GM21723 (cell line): ENCODE measurements around the gene NOVA2.

Experiments used
- ATAC-seq: cut with Tn5 transposase; IDR thresholded peaks from one replicate; pipeline ENCODE4 v1.9.1; 2021; ENCODE audit warnings: mild to moderate bottlenecking, moderate library complexity; ENCODE audit not compliant: unreplicated experiment

NOVA2 gene

GRCh38 chr19:46000491-46001246 is 27.0 kb upstream of the NOVA2 start:
- no peak for ATAC-seq

DNA sequence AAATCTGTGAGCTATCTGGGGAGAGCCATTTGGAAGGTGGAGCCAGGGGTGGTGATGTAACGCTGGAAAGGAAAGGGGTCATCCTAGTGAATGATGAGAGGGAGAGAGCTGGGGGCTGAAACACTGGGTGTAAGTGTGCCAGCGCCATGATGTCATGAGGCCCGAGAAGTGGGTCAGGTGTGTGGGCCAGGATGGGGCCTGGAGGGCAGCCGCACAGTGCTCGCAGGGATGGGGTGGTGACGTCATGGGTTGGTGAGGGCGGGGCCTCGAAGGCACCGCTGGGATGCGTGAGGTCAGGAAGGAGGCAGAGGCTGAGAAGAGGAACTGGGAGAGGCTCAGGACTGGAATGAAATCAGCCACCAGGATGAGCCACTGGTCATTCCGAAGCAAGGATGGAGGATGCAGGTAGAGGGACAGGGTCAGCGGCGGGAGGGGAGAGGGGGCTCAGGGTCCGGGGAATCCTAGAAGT is 26.0 kb upstream of the NOVA2 start:
- no peak for ATAC-seq

DNA sequence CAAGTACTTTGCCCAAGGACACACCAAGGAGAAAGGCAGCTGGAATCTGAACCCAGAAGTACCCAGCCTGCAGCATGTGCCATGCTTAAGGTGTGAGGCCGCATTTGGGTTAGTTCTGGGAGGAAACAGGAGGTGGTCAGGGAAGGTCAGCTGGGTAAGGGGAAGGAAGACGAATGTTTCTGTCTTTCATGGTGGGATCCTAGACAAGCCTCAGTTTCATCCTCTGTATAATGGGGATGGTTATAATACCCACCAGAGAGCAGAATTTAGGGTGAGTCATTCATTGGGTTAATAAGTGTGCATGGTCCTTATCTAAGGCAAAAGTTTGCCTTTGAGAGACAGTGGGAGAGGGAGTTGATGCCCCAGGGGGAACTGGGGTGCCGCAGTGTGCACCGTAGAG is 25.2 kb upstream of the NOVA2 start:
- no peak for ATAC-seq

DNA sequence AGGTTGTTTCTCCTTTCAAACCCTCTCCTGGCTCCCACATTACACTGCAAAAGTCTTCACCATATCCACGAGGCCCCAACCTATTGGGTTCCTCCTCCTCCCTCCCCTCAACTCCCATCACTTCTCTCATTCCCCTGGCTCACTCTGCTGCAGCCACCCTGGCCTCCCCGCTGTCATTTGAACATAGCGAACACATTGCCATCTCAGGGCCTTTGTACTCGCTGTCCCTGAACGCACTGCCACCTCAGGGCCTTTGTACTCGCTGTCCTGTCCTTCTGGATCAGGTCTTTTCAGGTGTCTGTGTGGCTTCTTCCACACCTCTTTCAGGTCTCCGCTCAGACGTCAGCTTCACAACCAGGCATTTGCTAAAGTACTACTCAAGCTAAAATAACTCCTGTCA is 23.3 kb upstream of the NOVA2 start:
- ATAC-seq = no peak

GRCh38 chr19:45995715-45996385 is 22.2 kb upstream of the NOVA2 start:
- no peak for ATAC-seq

- ATAC-seq = peak; percentile 96
Measured at GRCh38 chr19:45994998-45995714, 21.5 kb upstream of the NOVA2 start, which contains the start of gene CCDC61. Gene CCDC61 (plus strand): TSS chr19:45995467. CDS start chr19:46003019, 7,552 bp downstream.

GRCh38 chr19:45994456-45994997 is 20.9 kb upstream of the NOVA2 start:
- peak; percentile 12 for ATAC-seq

- no peak for ATAC-seq
Measured at GRCh38 chr19:45990113-45990728, 16.6 kb upstream of the NOVA2 start.

DNA sequence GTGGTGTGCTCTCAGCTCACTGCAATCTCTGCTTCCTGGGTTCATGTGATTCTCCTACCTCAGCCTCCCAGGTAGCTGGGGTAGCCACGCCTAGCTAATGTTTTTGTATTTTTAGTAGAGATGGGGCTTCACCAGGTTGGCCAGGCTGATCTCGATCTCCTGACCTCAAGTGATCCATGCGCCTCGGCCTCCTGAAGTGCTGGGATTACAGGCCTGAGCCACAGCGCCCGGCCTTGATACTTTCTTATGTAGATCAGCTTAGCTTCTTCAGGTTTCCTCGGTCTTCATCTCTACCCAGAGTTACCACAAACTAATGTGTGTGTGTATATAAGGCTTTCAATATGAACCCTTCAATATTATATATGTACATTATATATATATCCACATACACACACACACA is 11.7 kb upstream of the NOVA2 start:
- ATAC-seq = no peak

DNA sequence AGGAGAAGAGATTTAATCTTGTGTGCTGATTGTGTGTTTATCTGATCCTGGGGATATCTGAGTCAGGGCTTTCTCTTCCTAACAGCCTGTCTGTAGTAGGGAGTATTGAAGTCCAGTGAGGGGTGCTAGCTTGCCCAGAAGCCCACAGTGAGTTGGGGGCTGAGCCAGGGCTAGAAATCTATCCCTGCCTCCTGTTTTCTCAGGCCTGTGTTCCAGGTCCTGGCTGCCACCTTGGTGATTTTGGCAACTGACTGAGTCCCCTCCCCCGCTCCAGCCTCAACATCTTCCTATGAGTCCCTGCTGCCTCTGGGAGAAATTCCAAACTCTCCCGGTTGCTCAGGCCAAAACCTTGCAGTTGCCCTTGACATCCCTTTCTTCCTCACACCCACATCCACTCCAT is 7.7 kb upstream of the NOVA2 start:
- no peak for ATAC-seq

GRCh38 chr19:45978156-45978555 is 4.5 kb upstream of the NOVA2 start:
- ATAC-seq = no peak

DNA sequence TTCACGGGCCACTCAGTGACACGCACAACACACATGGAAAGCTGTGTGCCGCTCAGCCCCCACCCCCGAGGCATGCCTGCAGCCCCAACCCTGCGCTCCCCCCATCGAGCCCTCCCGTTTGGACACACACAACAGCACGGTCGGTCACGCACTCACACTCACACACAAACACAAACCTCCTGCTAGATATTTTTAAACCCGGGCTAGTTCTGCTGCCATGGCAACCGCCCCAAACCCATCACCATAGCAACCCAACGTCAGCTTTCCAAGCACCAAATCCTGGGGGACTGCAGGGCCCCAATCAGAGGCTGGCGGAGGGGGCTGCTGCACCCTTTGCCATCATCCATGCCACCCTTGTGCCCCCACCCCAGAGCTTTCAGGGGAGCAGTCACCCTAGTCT is 2.5 kb upstream of the NOVA2 start:
- ATAC-seq = no peak

DNA sequence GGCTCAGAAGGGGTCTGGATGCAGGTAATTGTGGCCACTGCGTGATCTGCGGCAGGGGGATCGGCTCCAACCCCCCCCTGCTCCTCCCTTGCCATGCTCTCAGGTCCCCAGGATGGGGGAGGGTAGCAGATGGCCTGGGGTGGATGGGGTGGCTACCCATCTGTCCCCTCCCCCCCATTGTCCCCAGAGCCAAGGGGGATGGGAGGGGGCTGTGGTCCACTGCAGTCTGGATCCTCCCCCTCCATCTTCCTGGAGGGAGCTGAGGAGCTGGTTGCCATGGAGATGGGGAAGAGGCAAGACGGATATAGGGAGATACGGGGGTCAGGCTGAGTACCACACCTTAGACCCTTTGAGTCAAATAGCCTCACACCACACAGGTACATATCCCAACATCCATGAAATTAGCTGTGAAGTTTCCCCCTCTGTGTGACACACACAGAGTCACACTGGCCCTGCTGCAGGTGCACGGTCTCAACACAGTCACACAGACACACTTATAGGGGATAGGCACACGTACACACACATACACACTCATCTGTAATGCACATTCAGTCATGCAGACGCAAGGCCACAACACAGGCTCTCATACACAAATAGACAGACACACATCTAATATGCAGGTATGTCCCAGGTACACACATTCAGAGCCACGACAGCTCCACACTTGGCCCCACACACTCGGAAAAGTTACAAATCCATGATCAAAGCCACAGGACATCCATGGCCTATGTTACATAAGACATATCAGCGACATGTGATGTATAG is 1.8 kb upstream of the NOVA2 start:
- ATAC-seq = no peak

DNA sequence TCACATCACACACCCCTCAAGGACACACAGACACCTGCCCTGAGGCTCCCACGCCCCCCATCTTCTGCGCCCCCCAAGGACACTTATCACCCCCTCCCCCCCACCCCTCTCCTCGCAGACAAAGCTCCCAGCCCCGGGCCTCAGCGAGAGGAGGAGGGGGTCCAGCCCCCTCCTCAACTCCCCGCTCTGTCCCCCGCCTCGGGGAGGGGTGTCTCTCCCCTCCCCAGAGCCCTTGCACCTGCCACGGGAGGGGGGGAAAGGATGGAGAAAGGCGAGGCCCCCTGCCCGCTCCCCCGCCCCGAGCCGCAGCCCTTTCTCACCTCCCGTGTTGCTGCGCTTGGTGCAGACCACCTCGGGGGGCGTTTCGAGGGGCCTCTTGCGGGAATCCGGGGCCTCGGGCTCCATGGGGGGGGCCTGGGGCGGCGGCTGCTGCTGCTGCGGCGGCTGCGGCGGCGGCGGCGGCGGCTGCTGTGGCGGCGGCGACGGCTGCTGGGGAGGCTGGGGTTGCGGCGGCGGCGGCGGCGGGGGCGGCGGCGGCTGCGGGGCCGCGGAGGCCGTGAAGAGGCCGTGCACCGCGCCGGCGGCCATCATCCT is 621 bp downstream of the NOVA2 start:
- ATAC-seq = no peak

- ATAC-seq = no peak
Measured at GRCh38 chr19:45972081-45972946, 1.4 kb downstream of the NOVA2 start.

- no peak for ATAC-seq
Measured at GRCh38 chr19:45971260-45971902, 2.3 kb downstream of the NOVA2 start.

- no peak for ATAC-seq
Measured at GRCh38 chr19:45969676-45970075, 4.0 kb downstream of the NOVA2 start.

- no peak for ATAC-seq
Measured at GRCh38 chr19:45968626-45969025, 5.0 kb downstream of the NOVA2 start.
